Fibroblast of peridontal ligament (primary cell): ENCODE data around the gene SH3TC2.
A peak's percentile ranks its signal among the peaks of the same experiment; 100 is the strongest.

Experiments used
- DNase-seq: peaks from one replicate; pipeline ENCODE4 v3.0.0-alpha.2; 2010; ENCODE audit errors: extremely low read depth

Gene SH3TC2

DNA sequence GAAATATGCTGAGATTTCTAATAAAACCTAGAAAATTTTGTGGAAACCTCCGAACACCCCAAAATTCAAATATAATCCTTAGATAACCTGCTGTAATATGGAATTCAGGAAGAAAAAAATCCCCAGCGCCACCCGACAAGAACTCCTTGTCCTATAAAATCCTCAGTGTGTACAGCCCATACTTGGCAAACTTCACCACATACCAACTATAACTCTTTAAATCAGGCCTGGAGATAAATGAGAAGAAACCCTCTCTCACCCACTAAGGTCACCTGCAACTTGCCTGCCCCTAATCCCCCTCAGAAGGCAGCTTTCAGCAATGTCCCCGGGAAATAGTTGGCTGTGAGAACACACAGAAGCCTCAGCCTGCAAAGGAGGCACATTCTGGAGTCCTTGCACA lies 90.5 kb downstream of the SH3TC2 start:
- DNase-seq, result no peak

DNA sequence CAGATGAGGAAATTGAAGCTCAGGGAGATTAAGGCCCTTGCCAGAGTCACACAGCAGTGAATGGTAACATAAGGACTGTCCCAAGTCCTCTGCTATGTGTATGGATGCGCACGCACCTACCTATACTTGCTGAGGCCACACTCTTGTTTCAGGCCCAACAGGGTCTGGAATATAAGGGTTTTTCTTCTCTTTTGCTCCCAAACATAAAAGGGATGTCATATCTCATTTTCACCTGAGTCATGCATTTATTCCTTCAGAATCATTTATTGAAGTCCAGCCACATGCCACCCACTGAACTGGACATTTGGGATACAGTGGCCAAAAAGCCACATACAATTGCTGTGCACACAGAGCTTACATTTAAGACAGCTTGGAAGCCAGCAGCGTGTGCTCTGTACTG lies 92.0 kb downstream of the SH3TC2 start:
- DNase-seq, result no peak

DNA sequence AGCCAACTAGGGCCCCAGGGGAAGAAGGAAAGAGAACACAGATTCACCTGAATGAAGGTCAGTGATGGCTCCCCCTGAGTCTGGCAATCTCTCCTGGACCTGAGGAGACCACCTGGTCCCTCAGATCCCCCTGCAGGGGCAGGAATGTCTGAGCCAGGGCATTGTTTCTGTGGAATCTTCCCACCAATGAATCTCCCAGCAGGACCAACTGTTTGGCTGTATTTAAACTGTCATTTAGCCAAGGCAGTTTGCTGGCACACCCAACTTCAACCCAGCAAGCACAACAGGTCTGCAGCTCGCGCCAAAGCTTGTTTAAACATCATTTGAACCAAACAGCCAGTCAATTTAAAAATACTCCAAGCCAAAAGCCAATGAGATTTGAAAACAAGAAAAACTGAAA lies 92.6 kb downstream of the SH3TC2 start:
- DNase-seq, result peak; percentile 49

DNA sequence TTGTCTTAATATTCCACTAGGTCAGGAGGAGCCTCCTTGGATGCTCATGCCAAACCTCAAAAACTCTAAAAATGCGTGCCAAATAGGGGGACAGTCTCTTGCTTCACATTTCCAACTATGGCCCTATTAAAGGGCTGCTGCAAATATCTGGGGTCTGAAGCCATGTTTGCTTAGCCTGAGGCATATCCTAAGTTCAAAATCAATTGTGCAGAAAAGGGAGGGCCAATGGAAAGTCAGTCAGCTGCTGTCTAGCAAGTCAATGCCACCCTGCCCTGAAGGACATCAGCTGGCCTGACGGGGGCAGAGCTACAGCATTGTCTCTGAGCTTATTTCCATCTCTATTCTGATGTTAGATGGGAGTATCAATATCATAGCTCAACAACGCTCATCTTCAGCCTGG lies 93.6 kb downstream of the SH3TC2 start:
- no peak for DNase-seq

DNA sequence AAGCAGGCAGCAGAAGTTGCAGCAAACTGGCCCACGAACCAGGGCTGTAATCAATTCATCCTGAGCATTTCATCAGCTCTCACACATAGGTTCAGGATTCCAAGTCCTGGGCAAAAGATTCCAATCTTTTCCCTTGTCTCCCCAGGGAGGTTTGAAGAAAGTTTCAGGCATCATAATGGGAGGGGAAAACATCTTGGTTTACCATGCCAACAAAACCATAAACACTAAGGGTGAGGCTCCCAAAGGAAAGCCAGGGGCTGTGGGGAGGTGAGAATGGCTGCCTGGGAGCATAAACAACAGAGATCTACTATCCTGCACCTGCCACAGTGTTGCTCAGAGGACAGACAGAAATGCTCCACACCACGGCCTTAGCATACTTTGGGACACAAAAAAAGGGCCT lies 94.6 kb downstream of the SH3TC2 start:
- peak; percentile 53 for DNase-seq

DNA sequence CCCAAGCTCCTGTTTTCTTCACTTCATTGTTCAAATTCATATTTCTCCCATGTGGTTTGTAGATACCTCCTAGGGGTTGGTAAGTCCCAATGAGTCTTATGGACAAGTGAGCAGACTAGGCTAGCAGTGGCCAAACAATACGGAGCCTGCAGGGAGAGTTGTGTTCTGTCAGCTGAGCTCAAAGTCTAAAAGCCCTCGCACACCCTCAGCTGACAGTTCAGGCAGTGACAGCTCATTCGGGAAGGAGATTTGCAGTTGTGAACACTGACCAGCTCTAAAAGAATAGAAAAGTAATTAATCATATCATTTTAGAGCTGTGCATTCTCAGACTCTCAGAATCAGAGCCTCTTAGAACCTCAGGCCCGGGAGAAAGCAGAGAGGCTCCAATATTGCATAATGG lies 95.1 kb downstream of the SH3TC2 start:
- DNase-seq, result no peak

DNA sequence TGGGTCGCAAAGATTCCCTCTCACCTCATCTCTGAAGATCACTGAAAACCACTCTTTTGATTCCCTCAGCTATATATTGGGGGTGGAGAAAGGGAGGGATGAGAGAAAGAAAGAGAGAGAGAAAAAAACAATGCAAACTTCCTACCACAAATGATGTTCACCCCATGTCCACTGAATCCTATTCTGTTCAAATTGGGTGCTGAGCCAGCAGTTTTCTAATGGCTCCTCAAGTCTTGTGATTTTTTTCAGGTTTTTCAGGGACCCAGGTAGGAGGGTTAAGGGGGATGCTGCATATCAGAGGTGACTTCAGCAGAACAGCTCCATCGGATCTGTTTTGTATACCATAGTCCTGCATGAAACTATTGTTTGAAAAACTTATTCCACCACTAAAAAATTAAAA lies 95.9 kb downstream of the SH3TC2 start:
- no peak for DNase-seq

DNA sequence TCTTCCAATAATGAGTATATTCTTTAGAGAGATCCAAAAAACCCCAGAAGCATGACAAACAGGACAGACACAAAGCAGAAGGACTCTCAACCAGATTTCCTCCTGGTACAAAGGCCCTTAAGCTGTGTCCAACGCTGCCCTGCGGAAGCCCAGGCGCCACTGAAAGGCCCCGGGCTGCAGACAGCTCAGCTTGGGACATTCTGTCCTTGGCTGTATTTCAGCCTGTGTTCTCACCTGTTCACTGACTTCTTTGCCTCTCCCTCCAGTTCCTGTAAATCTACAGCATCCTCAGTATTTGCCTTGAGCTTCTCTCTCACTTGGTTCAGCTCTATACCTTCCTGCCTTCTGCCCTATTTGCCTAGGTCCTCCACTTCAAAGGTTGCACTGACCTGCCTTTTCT lies 96.5 kb downstream of the SH3TC2 start:
- DNase-seq, result no peak

DNA sequence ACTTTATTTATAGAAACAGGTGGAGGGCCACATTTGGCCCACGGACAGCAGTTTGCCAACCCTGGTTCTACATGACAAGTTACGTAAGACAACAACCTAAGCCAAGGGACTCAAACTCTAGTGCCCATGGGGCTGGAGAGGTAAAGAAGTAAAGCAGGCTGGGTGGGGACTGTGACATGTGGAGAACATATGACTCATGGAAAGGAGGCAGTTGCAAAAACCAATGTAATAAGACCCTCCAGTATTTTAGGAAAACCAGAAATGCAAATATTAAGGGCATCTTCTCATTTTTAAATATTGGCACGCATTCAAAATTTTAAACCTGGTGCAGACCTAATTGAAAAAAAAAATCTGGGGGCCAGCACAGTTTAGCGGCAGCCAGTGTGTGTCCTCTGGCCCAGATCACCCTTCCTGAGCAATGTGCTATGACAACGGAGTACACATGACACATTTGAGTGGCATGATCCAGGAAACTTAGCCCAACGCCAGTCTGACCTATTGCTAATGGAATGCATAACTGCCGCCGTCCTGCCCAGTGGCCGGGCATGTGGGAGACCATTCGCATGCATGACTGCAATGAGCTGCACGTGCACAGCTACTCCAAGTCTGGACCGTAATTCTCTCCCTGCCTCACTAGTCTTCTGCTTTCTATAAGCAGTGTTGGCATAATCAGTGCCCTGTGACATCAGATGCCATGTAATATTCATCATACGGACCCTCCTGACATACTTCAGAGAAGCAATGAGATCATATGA lies 97.2 kb downstream of the SH3TC2 start:
- DNase-seq, result peak; percentile 94

DNA sequence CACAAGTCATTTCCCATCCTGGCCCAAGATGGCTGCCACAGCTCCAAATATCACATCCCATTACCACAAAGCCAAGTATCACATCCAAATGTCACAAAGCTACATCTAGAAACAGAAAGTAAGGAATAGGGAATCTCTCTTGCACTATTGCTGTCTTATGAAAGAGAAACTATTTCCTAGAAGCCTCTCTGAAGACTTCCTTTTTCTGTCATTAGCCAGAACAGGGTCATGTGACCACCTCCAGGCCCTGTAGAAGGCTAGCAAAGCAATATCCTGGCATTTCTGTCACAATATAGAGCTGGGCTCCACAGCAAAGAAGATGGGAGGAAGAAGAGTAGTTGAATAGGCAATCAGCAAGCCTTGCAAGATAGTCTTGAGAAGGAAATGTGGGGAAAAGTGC lies 99.2 kb downstream of the SH3TC2 start:
- peak; percentile 13 for DNase-seq

DNA sequence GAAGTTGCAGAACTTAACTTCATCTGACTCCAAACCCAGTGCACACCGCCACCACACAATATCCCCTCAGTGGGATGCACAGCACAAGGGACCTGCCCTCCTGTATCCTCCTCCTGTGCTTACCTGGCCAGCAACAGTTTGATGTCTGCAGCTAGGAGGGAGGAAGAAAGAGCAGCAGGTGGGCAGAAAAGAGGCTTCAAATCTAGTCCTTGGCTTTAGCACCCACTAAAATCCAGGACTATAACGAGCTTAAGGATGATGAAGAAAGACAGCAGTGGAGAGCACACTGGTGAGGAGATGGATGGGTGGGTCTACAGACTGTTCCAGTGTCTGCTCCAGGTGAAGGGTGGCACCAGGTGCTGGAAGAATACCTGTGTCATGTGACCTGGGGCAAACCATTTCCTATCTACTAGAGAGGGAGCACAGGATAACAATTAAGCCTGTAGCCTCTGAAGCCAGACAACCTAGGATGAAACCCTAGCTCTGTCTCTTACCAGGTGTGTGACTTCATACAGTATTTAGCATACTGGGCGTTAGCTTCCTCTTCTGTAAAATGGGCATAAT lies 100.0 kb downstream of the SH3TC2 start:
- DNase-seq, result no peak

DNA sequence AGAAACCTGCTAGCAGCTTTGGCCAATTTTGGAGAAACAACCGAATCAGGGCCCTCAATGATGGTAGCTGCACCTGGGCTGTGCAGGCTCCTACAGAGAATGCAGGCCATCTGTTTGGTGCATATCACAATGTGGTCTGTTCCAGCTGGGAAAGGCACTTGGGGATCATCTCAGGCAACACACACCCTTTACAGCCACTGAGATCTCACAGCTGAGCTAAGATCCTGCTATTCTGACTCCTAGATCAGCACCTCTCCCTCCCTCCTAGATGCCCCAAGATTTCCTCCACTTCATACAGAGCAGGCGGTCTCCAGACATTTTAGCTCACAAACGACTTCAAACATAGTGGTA lies 100.7 kb downstream of the SH3TC2 start:
- no peak for DNase-seq

DNA sequence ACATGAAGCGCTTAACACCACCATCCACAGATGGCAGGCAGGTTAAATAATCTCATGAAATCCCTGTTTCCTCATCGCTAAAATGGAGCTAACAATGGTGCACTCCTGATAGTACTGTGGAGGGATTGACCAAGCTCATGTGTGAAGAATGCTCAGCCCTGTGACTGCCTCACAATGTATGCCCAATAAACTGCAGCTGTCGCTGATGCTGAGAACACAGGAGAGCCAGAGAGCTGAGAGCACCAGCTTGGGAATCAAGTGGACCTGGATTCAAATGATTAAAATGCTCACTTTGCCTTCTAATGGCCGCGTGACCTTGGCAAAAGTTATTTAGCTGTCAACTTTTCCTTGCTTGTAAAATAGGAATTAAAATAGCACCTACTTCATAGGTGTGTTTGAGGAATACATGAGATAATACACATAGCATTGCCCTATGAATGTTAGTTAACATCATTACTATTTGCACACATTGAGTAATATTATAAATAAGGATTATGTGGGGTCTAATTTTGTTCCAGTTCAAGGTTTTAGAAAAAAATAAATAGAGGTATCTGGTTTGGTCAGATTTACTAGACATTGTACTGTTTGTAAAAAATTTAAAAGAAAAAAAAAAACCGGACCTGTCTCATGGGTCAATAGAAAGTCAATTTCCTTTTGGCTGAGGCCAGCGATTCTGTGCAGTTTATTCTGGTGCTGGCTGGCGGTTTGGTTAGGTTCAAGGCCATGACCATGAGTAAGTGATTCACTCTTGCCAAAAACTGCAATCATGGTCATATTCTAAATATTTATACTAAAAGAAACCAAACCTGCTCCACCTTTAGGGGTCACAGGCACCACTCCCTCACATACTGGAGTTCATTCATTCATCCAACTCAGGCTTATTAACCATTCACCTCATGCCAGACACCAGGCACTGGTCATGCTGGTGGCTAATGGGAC lies 101.3 kb downstream of the SH3TC2 start:
- peak; percentile 65 for DNase-seq

DNA sequence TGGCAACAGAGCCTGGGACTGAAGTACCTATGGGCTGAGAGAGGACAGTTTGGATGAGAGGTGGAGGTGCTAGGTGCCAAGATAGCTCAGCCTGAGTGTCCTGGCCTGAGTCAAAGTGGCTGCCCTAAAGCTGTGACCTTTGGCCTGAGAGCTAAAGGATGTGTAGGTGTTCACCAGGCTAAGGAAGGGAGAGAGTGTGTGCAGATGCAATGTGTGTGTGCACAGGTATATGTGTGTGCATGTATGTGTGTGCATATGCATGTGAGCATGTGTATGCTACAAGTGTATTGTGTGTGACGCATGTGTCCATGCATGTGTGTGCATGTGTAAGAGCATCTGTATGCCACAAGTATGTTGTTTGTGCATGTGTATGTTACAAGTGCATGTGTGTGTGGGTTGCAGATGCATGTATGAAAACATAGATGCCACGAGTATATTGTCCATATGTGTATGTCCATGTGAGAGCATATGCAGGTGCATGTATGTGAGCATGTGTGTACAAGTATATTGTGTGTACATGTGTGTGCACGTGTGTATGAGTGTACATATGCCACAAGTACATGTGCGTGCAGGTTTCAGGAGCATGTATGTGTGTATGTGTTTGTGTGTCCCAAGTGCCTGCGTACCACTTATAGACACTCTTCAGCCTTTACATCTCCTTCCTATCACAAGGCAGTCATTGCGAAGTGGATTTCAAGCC lies 102.6 kb downstream of the SH3TC2 start:
- no peak for DNase-seq

DNA sequence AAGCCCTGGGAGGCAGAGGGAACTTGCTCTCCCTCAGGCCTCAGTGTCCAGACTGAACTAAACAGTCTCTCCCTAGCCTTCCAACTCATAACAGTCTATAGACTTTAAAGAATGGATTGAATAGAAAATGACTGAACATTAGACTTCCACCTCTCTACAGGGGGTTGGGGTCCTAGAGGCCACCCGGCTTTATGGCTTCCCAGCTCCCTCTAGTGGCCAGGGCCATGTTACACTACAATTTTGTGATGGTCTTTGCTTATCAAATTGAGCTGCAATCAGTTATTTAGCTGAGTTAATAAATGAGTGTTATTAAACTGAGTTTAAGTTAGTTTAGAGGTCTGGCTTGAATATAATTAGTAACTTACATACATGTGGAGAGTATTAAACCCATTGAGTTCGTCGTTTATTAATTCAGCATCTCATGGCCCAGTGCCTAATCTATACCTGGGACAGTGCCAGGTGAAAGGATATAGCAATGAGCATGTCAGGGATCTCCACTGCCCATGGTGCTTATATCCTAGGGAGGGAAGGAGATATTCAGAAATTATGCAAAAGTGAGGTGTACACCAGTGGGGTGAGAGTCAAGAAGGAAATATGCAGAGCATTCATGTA lies 105.2 kb downstream of the SH3TC2 start:
- DNase-seq, result peak; percentile 44

DNA sequence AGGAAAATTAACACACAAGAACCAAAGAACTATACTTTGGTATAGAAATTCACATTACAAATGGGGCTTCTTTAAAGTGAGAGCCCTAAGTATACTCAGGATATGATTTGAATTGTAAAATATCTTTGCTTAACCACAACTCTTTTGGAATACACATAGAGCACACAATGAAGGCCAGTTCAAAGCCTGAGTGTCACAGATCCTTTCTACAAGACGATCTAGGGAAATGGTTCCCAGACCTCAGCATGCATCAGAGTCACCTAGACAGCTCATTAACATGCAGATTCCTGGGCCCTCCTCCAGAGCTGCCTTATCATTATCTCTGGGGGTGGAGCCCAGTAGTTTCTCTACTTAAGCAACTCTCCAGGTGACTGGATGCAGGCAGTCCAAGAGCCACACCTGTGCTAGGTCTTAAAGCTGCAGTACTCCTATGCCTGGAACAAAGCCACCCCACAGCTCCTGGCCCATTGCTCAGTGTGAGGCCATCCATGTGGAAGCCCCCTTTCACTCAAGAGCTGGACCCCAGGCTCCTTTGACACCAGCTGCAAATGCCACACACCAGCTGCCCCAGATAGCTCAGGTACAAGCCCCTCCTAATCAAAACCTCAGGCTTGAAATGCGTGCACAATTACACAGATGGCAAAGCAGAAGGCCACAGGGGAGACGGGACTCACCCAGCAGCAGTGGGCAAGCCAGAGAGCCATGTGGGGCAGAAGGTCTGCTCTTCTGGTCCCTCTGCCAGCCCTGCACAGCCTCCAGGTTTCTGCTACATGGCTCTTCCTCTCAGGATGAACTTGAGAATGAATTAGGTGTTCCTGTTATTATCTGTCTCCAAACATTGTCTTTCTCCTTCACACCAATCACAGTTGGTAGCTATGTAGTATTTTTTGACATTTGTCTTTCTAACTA lies 106.1 kb downstream of the SH3TC2 start:
- no peak for DNase-seq
